DOHH2 (cell line): Measurements from ENCODE around the gene FMO1.

ENCODE experiments used
- CTCF ChIP-seq: fragments of 200-600 bp; sonication (generic); IDR thresholded peaks from one replicate; pipeline ENCODE4 v1.5.1; 2014; ENCODE audit warnings: antibody characterized with exemption, mild to moderate bottlenecking, low read depth, low read length; ENCODE audit not compliant: poor library complexity, severe bottlenecking
- EZH2phosphoT487 ChIP-seq: fragments of 200-600 bp; sonication (generic); IDR thresholded peaks from 2 replicates; pipeline ENCODE4 v1.6.1; 2017; ENCODE audit warnings: borderline replicate concordance, mild to moderate bottlenecking, antibody characterized with exemption, low read length, moderate library complexity, mixed read lengths

GRCh38 chr1:171252482-171252881, 4.2 kb downstream of the FMO1 start:
- TF ChIP-seq CTCF (no peak), EZH2phosphoT487 (no peak)
